Hematopoietic multipotent progenitor cell (in vitro differentiated cells): ENCODE data around the gene PLCG2. TPM values are rescaled to one million over a fixed set of nuclear protein-coding genes. Genes with fewer than 3 reads are reported as not detected.
"Not testable (repeated sequence)": the region's sequence is repeated elsewhere in the genome, so short reads cannot be mapped to it uniquely, and the experiment has no call there.

Source experiments
- DNase-seq, 3 donors: peaks; one replicate each; pipeline ENCODE4 v3.0.0-alpha.2; 2011 to 2015; ENCODE audit warnings: low read depth in 2 of 3, low spot score in 2 of 3
- total RNA-seq: library from RNA; depleted of rRNA; stranded (reverse); fragments of >200 nt; gene quantifications from one replicate; pipeline ENCODE4 v1.2.3, GENCODE V29; 2012

The PLCG2 gene
- total RNA-seq, result 70.3 TPM

DNA sequence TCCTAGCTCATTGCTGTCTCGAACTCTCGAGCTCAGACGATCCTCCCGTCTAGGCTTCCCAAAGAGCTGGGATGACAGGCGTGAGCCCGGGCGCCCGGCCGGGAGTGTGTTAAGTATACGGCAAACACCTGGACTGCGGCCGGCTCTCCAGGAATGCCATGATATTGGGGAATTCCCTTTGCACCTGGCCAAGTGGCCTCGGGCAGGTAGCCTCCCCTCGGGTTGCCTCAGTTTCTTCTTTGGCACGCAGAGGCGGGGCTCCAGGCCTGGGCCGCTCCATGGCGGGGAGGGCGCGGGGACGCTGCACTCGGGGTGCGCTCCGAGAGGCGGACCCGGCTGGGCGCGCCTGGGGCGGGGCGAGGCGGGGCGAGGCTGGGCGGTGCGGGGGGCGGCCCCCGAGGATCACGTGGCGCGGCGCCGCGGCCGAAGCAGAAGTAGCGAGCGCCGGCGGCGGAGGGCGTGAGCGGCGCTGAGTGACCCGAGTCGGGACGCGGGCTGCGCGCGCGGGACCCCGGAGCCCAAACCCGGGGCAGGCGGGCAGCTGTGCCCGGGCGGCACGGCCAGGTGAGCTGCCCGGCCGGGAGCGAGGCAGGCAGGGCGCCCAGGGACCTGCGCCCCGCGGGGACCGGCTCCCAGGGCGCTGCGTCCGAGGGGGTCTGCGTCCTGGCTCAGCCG, at the start of gene PLCG2:
PLCG2 (plus strand) TSS at position 431 of the 675 bp plus-strand sequence. CDS start 6,699 bp downstream, outside the sequence.
- DNase-seq, result peak; percentile 4 to 84 (median 76)

DNA sequence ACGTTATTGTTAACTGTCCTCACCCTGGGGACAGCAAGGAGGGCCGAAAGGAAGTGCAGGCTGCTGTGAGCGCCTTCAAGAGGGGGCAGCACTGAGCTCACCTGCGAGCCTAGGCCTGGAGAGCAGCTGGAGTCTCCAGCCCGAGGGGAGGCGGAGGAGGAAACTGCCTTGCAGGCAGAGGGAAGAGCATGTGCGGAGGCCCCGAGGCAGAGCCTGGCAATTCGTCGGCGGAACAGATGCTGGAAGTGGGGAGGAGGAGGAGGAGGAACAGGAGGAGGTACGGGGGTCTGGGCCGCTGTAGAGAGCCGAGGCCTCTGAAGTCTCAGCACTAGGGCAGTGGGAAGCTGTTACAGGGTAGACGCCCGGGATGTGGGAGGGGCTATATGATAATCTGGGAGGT, 49.6 kb upstream of the PLCG2 start:
- peak in 1 of 3 donors; percentile 30 for DNase-seq

DNA sequence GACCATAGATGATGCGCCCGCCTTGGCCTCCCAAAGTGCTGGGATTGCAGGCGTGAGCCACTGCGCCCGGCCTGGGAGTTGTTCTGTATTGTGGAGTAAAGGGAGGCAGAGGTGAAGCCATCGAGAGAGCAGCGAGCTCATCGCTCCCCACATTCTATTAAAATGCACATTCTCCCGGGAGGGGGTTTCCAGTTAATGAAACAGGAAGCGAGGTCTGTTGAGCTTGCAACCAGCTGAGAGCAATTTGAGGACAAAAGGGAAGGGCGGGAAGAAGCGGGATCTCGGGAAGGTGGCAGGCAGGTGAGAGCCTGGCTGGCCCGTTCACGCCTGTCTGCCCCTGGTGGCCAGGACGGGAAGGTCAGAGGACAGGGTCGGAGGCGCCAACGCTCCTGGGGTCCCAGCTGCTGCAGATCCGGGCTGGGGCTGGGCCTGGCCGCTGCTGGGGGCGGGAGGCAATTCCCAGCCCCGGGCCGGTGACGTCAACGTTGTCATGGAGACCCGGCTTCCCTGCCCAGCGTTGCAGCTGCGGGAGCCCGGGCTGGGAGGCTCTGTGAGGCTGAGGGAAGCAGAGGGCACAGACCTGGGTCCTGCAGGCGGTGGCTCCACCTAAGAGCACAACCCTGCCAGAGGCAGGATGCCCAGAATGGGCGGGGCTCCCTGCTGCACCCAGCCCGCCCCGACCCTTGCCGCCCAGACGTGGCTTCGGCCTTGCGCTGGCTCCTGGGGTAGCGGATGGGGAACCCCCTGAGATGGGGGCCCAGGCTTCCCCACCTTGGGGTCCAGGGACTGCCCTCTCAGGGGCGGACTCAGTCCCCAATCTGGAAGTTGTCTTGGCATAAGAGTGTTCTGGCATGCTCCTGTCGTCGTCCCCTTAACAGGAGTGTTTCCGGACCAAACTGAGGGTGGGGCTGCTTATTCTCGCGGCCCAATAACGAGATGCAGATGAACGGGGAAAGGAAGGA, 48.7 kb upstream of the PLCG2 start:
- DNase-seq, result peak in 2 of 3 donors; percentile 59 to 66

DNA sequence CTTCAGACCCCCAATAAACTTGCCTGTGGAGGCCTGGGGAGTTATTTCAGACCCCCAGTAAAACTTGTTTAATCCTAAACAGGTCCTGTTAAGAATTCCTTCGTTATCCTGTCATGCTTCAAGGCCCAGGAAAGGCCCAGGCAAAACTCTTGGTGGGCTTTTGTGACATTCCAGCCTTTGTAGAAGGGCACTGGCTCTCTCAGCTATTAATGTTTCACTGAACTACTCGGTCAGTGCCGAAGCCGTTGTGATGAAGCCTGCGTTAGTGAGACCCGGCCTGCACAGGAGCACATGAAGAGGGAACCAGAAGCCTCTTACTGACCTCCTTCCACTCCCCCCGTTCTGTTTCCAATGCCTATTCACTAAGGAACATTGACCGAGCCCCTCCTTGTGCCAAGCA, 47.4 kb upstream of the PLCG2 start:
- DNase-seq, result no peak

DNA sequence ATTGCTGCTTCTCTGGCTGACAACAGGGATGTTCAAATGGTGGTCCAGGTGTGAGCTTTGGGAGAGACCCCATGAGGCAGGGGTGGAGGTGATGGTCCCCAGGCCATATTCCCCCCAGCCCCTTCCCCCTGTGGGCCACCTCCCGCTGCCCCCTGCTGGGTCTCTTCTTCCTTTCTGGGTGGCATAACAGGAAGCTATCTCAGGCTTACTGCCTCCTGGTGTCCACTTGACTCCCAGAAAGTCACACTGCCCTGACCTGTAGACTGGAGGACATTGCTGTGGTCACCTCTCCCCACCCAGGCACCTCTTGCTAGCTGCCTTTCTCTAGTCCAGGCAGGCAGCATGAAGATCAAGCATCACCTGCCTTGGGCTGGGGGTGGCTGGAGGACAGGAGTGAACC, 46.4 kb upstream of the PLCG2 start:
- DNase-seq, result no peak

DNA sequence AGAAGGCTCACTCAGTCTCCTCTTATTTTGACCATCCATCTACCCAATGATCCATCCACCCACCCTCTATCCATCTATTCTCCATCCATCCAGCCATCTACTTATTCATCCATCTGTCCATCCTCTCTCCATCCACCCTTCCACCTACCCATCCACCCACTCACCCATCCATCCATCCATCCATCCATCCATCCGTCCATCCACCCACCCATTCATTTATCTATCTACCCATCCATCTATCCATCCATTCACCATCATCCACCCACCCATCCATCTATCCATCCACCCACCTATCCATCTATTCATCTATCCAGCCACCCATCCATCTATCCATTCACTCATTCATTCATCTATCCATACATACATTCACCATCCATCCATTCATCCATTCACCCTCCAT, 45.8 kb upstream of the PLCG2 start:
- DNase-seq, result no peak

DNA sequence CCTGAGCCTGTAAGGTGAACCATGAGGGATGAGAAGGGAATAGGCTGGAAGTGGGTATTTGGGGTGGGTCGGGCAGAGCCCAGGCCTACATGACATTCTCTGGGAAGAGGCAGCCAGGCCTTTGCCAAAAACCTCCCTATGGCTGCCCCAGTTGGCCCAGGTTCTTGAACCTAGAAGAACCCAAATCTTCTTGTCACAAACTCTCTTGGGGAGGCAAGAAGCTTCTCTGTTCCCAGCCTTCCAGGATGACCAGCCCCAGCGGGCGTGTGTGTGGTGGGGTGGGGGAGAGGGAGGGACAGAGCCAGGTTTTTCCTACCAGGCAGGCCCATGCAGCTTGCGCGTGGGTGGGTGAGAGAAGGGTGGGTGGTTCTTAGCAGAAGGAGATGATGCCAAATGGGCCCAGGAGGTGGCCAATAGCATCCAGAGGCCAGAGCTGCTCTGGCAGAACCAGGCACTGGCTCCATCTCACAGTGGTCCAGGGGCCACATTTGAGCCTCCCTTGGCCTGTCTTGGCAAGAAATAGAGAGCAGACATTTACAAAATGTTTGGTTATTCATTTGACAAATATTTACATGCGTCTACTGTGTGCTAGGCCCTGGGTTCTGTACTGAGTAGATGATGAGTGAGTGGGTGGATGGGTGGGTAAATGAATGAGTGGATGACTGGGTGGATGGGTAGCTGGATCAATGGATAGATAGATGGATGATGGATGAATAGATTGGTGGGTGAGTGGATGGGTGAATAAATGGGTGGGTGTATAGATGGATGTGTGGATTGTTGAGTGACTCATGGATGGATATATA, 44.3 kb upstream of the PLCG2 start:
- no peak for DNase-seq

DNA sequence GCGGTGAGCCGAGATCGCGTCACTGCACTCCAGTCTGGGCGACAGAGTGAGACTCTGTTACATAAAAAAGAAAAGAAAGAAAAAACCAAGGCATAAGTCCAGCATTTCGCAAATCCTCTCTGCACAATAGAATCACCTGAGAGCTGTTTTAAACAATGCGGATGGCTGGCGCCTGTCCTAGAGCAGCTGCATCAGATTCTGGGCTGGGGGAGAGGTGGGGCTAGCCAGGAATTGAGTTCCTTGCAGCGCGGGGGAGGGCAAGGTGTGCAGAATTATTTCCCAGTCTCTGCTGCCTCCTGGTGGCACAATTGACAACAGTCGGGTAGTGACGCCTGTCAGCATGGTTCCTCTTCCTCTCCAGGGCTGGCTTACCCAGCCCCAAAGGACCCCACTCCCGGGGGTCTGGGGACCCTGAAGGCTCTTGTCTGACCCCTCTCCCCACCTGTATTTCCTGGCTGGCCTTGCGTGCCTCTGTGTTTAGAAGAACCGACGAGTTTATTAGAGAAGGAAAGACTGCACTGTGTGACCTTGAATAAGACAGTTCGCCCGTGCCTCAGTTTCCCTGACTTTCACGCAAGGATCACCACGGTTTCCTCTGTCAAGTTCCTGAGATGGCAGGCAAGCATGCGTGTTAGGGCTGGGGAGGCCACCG, 41.1 kb upstream of the PLCG2 start:
- DNase-seq, result peak; percentile 74 to 88 (median 79)

DNA sequence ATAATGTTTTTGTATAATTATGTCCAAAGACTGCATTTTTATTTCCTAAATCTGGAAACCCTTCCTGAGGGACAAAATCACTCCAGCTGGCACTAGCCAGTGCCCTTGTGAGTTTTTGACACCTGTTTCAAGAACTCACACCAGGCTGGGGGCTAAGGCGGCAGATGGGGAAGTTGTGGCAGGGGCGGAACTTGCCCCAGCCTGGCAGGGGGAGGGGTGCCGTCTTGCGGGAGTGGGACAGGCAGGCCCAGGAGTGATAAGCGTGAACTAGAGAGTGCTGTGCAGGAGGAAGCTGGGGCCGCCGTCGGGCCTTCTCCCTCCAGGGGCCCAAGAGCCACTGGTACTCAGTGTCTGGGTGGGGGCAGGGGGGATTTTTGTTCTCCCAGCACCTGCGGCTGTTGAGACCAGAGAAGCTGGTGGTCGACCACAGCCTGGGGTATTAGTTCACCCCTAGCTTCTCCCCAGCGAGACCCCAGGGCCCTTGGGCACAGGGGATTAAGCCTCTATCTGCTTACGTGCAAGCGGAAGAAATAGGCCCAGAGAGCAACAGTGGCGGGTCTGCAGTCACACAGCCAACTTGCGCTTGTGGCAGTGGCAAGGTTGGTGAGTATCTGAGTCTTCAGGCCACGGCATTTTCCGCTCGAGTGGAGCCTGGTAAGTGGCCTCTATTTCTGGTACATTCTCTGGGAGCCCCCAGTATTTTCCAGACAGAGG, 40.2 kb upstream of the PLCG2 start:
- peak in 2 of 3 donors; percentile 89 to 92 for DNase-seq

DNA sequence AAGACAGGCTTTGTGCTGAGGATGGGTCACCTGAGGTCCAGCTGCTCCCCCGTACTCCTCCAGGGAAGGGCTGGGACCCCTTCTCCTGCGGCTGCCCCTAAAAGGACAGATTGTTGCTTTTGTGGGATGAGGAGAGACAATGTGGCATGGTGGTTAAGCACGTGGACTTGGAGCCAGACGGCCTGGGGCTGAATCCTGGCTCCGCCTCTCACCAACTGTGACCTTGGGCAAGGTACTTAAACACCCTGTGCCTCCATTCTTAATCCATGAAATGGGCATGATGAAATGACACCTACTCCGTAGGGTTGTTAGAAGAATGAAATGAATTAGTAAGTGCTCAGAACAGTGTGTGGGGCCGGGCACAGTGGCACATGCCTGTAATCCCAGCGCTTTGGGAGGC, 39.6 kb upstream of the PLCG2 start:
- DNase-seq, result no peak

DNA sequence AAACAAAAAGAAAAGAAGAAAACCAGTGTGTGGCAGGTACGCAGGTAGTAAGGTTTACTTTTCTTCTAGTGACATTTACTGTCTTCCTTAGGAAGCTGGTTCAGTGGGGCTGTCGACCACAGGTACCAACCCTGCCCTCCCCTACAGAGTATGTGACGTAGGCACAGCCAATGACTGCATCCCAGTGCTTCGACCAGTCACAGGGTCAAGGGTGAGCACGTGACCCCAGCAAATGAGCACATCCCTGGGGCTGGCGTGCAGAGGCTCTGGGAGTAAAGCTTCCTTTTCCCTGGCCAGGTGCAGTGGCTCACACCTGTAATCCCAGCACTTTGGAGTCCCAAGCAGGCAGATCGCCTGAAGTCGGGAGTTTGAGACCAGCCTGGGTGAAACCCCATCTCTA, 38.9 kb upstream of the PLCG2 start:
- DNase-seq, result no peak

DNA sequence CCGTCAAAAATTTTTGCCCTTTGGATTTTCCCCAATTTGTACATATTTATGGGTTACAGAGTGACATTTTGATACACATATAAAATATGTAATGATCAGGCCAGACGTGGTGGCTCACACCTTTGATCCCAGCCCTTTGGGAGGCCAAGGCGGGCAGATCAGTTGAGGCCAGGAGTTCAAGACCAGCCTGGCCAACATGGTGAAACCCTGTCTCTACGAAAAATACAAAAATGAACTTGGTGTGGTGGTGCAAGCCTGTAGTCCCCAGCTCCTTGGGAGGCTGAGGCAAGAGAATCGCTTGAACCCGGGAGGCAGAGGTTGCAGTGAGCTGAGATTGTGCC, 37.7 kb upstream of the PLCG2 start:
- not testable (repeated sequence) for DNase-seq

DNA sequence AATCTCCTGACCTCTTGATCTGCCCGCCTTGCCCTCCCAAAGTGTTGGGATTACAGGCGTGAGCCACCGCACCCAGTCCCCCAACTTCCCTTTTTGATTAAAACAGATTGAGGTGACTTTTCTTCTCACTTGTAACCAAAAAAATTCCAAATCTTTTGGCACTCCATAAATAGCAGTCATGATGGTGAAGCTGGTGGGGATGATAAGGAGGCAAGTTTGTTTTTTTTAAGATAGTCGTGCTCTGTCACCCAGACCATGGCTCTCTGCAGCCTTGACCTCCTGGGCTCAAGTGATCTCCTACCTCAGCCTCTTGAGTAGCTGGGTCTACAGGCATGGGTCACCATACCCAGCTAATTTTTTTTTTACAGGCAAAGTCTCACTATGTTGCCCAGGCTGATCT, 34.7 kb upstream of the PLCG2 start:
- DNase-seq, result no peak

DNA sequence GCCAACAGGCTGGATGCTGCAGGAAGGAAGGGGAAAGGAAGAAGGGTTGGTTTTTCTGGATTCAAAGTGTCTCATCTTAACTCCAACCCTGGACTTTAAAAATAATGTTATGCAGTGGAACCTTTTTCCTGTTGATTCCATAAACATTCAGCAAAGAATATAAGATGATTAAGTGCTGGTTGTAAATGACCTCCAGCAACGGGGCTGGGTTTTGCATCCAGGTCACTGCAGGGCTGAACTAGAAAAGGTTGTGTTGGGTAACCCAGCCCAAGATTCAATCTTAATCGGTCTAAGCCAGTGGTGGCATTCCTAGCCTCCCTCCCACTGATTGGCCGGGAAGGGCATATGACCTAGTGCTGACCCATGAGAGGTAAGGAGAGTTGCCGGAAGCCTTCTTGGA, 34.2 kb upstream of the PLCG2 start:
- no peak for DNase-seq

DNA sequence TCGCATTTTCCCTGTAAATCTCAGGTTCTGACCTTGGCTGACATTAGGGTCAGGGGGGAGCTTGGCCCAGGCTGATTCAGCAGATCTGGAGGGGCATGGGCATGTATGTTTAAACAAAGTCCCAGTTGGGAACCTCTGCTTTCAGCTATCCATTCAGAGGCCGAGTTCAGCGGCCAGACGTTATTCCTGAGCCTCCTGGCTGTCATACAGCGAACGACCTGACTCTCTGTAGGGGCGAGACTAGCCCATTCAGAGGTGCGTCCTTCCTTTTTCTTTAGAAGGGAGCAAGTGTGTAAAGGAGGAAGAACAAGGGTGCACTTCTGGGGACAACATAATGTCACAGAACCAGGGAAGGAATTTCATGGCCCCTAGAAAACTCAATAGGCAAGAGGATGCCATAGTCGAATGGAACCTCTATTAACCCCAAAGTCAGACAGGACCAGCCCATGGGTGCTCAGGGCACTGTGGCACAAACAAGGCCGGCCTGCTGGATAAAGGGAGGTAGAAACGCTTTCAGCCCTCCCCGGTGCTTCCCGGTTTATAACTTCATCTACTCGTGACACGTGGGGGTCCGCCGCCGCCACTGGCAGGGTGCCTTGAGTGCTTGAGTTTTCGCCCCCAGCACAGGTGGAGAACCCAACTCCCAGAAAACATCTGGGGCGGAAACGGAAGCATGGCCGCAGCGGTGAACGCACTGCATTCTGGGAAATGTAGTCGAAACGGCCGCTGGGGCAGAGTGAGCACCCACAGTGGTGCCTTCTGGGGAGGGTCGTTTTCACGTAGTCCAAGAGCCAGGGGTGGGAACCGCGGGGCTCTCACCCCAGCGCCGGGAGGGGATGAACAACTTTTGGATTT, 33.2 kb upstream of the PLCG2 start:
- peak; percentile 44 to 87 (median 79) for DNase-seq

DNA sequence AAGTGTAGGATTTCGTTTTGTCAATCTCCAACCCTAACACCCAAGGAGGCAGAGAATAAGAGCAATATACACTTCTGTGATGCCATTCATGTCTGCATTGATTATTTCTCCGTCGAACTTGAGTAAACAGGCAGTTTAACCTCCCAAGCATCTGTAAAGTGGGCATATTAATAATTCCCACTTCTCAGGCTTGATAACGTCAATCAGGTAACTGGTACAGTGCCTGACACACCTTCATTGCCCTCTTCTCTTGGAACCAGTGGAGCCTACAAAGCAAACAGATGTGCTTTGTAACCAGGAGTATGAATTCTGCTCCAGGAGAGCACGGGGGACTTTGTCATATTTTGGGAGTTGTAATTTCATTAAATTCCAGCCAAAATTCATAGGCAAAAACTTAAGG, 32.5 kb upstream of the PLCG2 start:
- DNase-seq, result no peak

DNA sequence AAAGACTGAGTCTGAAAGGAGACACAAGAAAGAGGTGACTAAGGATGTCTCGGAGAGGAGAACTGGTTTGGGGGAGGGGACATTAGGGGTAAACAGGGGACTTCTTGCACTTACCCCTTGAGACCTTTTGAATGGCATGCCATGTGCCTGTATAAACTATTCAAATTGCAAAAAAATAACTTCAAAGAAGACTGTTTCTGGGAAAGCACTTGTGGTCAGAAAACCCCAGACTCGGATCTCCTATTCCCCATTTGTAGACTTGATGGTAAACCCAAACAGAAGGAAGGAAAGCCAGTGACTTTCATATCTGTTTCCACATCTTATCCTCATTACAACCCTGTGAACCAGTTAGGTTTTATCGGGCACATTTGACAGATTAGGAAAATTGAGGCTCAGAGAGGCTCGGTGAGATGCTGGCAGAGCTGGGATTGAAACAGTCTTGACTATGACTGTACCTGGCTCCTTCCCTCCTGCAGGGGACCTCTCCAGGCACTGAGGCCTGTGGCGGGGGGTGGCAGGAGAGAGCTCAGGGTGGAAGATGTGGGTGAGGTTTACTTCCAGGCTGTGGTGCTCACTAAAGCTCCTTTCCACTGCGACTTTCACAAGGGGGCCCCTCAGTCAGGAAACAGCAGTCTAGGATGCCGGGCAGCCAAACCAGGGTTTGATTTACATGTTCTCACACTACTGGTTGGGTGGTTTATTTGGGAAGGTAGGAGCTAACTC, 30.5 kb upstream of the PLCG2 start:
- DNase-seq, result peak in 1 of 3 donors; percentile 36

DNA sequence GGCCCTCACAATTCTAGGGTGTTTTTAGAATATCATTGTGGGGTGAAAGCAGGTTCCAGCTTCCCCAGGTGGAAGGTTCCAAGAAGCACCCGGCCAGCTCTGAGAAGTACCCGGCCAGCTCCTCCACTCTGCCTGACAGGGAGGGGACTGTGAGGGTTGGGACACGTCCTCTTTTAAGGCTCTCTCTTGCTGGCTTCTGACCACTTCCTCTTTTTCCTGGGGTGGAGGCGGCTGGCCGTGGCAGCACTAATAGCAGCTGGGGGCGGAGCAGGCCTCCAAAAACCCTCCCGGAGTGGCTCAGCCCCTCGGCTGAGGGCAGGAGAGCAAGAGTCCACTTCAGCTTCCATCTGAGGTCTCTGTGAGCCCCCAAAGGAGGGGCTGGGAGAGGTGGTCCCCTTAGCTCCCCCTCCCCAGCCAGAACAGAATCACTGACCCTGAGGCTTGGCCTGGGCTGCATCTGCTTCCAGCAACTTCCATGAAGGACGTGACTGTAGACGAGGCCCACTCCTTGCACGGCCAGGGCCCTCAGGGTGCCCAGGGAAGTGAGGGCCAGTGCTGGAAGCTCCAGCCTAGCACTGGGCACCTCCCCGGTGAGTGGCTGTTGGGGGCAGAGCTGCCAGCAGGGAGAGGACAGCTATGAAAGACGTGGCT, 26.7 kb upstream of the PLCG2 start:
- DNase-seq, result peak in 2 of 3 donors; percentile 89 to 95
